NCI-H2081 (cell line): ENCODE measurements around the gene MTUS2.

Source experiments
- DNase-seq, 2 experiments: peaks; one replicate each; lab custom pipeline; 2025; lab: John Stamatoyannopoulos, UW

The MTUS2 gene

GRCh38 chr13:29402166-29402636, 582.1 kb downstream of the MTUS2 start:
- DNase-seq = no peak

GRCh38 chr13:29405401-29405800, 585.3 kb downstream of the MTUS2 start:
- no peak for DNase-seq

- no peak for DNase-seq
Observed at GRCh38 chr13:29411481-29411880, 591.3 kb downstream of the MTUS2 start.

- no peak for DNase-seq
Observed at GRCh38 chr13:29418026-29418425, 597.9 kb downstream of the MTUS2 start.

GRCh38 chr13:29421118-29421517, 601.0 kb downstream of the MTUS2 start:
- no peak for DNase-seq

GRCh38 chr13:29422015-29422414, 601.9 kb downstream of the MTUS2 start:
- DNase-seq = no peak

GRCh38 chr13:29423050-29423449, 602.9 kb downstream of the MTUS2 start:
- DNase-seq = no peak

GRCh38 chr13:29427937-29428309, 607.8 kb downstream of the MTUS2 start:
- no peak for DNase-seq

GRCh38 chr13:29428310-29429181, 608.4 kb downstream of the MTUS2 start:
- DNase-seq = peak in 1 of 2 experiments; percentile 10

GRCh38 chr13:29429286-29429900, 609.3 kb downstream of the MTUS2 start:
- no peak for DNase-seq

GRCh38 chr13:29434217-29434945, 614.2 kb downstream of the MTUS2 start:
- no peak for DNase-seq

GRCh38 chr13:29435125-29435911, 615.2 kb downstream of the MTUS2 start:
- DNase-seq = no peak

- no peak for DNase-seq
Observed at GRCh38 chr13:29436291-29436690, 616.2 kb downstream of the MTUS2 start.

- no peak for DNase-seq
Observed at GRCh38 chr13:29436721-29437280, 616.7 kb downstream of the MTUS2 start.

GRCh38 chr13:29438769-29439168, 618.6 kb downstream of the MTUS2 start:
- DNase-seq = no peak

GRCh38 chr13:29439601-29440388, 619.7 kb downstream of the MTUS2 start:
- no peak for DNase-seq

- DNase-seq = no peak
Observed at GRCh38 chr13:29441306-29441705, 621.2 kb downstream of the MTUS2 start.

- DNase-seq = no peak
Observed at GRCh38 chr13:29446016-29446415, 625.9 kb downstream of the MTUS2 start.

- no peak for DNase-seq
Observed at GRCh38 chr13:29448174-29448573, 628.0 kb downstream of the MTUS2 start.

- DNase-seq = no peak
Observed at GRCh38 chr13:29449726-29450125, 629.6 kb downstream of the MTUS2 start.

GRCh38 chr13:29451976-29452375, 631.8 kb downstream of the MTUS2 start:
- DNase-seq = no peak
